ENCODE measurements around the gene DCLK1. TPM values are rescaled to one million over a fixed set of nuclear protein-coding genes. Genes with fewer than 3 reads are reported as not detected.

The DCLK1 gene
- total RNA-seq, 1 experiment from 2014 or later = 1.4 TPM

DNA sequence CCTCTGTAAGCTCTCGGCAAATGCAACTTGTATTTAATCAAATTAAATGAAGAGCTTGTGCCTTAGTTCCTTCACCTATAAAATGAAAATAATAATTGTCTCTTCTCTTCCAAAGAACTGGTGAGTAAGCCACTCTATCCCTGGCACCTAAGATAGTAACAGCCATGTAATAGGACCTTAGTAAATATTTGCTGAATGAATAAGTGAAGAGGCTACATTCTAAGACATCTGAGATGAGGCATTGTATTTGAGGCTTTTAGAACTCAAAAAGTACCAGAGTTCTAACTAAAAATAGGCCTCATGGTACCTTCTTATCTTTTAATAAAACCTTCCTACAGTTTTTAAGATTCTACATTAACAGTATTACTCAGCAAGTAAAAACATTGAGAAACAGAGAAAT is 17.3 kb upstream of the DCLK1 start:
- H3K79me2 ChIP-seq (ENCODE audit: low read depth) = no peaks in the 10 kb centered on the region
- H3K9me3 ChIP-seq (ENCODE audit: insufficient read depth, low read depth) = 0 out of 2 replicates have a peak, but pooled peaks cover 14% of the 10 kb centered on the region
- H3K4me3 ChIP-seq = no peak overlapping the region
- H3F3A ChIP-seq (ENCODE audit: insufficient read depth, low read depth) = no peaks in the 10 kb centered on the region
- H3K27ac ChIP-seq = no peak overlapping the region
- ChIA-PET CTCF (no interaction called here), POLR2A (ENCODE audit: unreplicated experiment) (no interaction called here)
- H3K36me3 ChIP-seq (ENCODE audit: low read depth) = no peaks in the 10 kb centered on the region
- H3K4me1 ChIP-seq (replicated peaks; ENCODE audit: insufficient read depth) = no peaks in the 10 kb centered on the region; the same call in 1 of the 2 replicates
- no TSS peak for BruUV-seq (replicated peaks)
- DNase-seq = no peak
- no peaks in the 10 kb centered on the region for H4K20me1 ChIP-seq (ENCODE audit: insufficient read depth)
- intact Hi-C loops (cut with micrococcal nuclease; ENCODE audit: unreplicated experiment) = no loop called here
- no peak overlapping the region for H2AFZ ChIP-seq
- no peak overlapping the region for H3K4me2 ChIP-seq
- H3K27me3 ChIP-seq (ENCODE audit: insufficient read depth, low read depth) = no peaks in the 10 kb centered on the region
- TF ChIP-seq, protein P1, sequence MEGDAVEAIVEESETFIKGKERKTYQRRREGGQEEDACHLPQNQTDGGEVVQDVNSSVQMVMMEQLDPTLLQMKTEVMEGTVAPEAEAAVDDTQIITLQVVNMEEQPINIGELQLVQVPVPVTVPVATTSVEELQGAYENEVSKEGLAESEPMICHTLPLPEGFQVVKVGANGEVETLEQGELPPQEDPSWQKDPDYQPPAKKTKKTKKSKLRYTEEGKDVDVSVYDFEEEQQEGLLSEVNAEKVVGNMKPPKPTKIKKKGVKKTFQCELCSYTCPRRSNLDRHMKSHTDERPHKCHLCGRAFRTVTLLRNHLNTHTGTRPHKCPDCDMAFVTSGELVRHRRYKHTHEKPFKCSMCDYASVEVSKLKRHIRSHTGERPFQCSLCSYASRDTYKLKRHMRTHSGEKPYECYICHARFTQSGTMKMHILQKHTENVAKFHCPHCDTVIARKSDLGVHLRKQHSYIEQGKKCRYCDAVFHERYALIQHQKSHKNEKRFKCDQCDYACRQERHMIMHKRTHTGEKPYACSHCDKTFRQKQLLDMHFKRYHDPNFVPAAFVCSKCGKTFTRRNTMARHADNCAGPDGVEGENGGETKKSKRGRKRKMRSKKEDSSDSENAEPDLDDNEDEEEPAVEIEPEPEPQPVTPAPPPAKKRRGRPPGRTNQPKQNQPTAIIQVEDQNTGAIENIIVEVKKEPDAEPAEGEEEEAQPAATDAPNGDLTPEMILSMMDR (conservative IDR thresholded peaks at IDR 0.05) = no peak
- no peak for TF ChIP-seq EZH2 (IDR thresholded peaks at IDR 0.05; ENCODE audit: low read depth)
- H3K9me2 ChIP-seq (ENCODE audit: insufficient read depth) = no peaks in the 10 kb centered on the region

DNA sequence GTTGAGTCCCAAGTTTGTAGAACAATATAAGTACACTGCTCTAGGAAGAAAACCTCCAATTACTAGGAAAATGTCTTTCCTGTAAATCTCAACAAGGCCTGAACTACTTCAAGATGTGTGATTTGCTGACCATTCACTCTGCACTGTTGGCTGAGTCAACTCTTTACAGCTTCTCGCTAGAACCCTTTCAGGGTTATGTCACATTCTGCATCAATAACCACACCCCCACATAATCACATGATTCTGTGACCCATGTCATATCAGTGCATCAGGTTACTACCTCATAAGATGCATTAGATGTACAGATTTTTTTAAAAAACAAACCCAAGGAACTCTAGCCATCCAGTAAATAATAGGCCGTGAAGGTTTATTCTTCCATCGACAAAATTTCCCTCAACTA is 16.1 kb upstream of the DCLK1 start:
- H3K27ac ChIP-seq = no peak overlapping the region
- no peaks in the 10 kb centered on the region for H3K36me3 ChIP-seq (ENCODE audit: low read depth)
- TF ChIP-seq, protein P1 (conservative IDR thresholded peaks at IDR 0.05) = no peak
- TF ChIP-seq EZH2 (IDR thresholded peaks at IDR 0.05; ENCODE audit: low read depth) = no peak
- ChIA-PET CTCF (no interaction called here), POLR2A (ENCODE audit: unreplicated experiment) (no interaction called here)
- no peaks in the 10 kb centered on the region for H3K79me2 ChIP-seq (ENCODE audit: low read depth)
- no peak overlapping the region for H3K4me2 ChIP-seq
- no peak overlapping the region for H3K4me3 ChIP-seq
- no TSS peak for BruUV-seq (replicated peaks)
- H2AFZ ChIP-seq = no peak overlapping the region
- no peaks in the 10 kb centered on the region; the same call in 1 of the 2 replicates for H3K4me1 ChIP-seq (replicated peaks; ENCODE audit: insufficient read depth)
- 0 out of 2 replicates have a peak, but pooled peaks cover 12% of the 10 kb centered on the region for H3K9me3 ChIP-seq (ENCODE audit: insufficient read depth, low read depth)
- DNase-seq = no peak
- intact Hi-C loops (cut with micrococcal nuclease; ENCODE audit: unreplicated experiment) = no loop called here
- H4K20me1 ChIP-seq (ENCODE audit: insufficient read depth) = no peaks in the 10 kb centered on the region
- no peaks in the 10 kb centered on the region for H3F3A ChIP-seq (ENCODE audit: insufficient read depth, low read depth)
- H3K27me3 ChIP-seq (ENCODE audit: insufficient read depth, low read depth) = no peaks in the 10 kb centered on the region
- no peaks in the 10 kb centered on the region for H3K9me2 ChIP-seq (ENCODE audit: insufficient read depth)

DNA sequence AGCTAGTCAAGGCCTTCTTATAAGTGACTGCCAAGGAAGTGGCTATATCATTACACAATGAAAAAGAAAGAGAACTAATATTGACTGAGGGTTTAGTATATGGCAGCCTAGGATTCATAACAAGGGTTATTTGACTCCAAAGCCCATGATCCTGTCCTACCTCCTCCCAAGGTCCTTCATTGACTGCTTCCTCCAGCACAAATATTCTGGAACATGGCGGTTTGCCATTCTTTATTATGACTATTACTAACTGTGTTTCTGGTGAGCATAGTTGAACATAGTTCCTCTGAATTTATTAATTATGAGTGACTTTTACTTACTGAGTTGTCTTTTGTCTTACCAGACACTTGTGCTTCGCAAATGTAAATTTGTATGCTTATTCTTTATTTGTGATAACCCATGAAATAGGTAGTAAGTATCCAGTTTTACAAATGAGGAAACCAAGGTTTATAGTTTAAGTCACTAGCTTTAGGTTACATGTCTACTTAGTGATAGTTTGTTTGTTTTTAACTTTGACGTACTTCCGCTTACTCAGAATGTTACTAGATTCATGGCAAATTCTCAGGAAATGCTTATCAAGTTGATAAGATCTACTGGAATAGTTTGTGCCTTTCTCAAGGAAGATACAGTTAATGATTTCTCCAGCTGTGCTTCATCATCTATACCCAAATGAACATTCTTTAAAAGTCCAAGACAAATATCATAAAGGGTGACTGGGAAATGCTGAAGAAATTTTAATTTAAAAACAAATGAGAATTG is 15.5 kb upstream of the DCLK1 start:
- H3K4me1 ChIP-seq (replicated peaks; ENCODE audit: insufficient read depth) = no peaks in the 10 kb centered on the region; the same call in 1 of the 2 replicates
- no peaks in the 10 kb centered on the region for H3K27me3 ChIP-seq (ENCODE audit: insufficient read depth, low read depth)
- 0 out of 2 replicates have a peak, but pooled peaks cover 9% of the 10 kb centered on the region for H3K9me3 ChIP-seq (ENCODE audit: insufficient read depth, low read depth)
- no peak overlapping the region for H3K27ac ChIP-seq
- no peaks in the 10 kb centered on the region for H4K20me1 ChIP-seq (ENCODE audit: insufficient read depth)
- no peaks in the 10 kb centered on the region for H3K36me3 ChIP-seq (ENCODE audit: low read depth)
- H2AFZ ChIP-seq = no peak overlapping the region
- intact Hi-C loops (cut with micrococcal nuclease; ENCODE audit: unreplicated experiment) = no loop called here
- POLR2A ChIA-PET (ENCODE audit: unreplicated experiment) = no interaction called here
- CTCF ChIA-PET = no interaction called here
- no peak for DNase-seq
- TF ChIP-seq, protein P1 (conservative IDR thresholded peaks at IDR 0.05) = no peak
- TF ChIP-seq EZH2 (IDR thresholded peaks at IDR 0.05; ENCODE audit: low read depth) = no peak
- H3K79me2 ChIP-seq (ENCODE audit: low read depth) = no peaks in the 10 kb centered on the region
- no peaks in the 10 kb centered on the region for H3F3A ChIP-seq (ENCODE audit: insufficient read depth, low read depth)
- no TSS peak for BruUV-seq (replicated peaks)
- no peak overlapping the region for H3K4me3 ChIP-seq
- no peaks in the 10 kb centered on the region for H3K9me2 ChIP-seq (ENCODE audit: insufficient read depth)
- no peak overlapping the region for H3K4me2 ChIP-seq
